HG02973 (cell line): Measurements from ENCODE around the gene VPS26B.
"Not testable (repeated sequence)": the region's sequence is repeated elsewhere in the genome, so short reads cannot be mapped to it uniquely, and the experiment has no call there.

Experiments used
- ATAC-seq: cut with Tn5 transposase; IDR thresholded peaks from one replicate; pipeline ENCODE4 v1.9.1; 2021; ENCODE audit warnings: moderate library complexity; ENCODE audit not compliant: unreplicated experiment

VPS26B gene

GRCh38 chr11:134223836-134224709 is at the start of gene VPS26B, which contains the start of gene NCAPD3:
VPS26B (plus strand) TSS chr11:134224671; CDS start chr11:134225123, 452 bp downstream.
NCAPD3 (minus strand) TSS chr11:134223967; CDS start chr11:134223926, 41 bp downstream.
- ATAC-seq: peak; percentile 71

DNA sequence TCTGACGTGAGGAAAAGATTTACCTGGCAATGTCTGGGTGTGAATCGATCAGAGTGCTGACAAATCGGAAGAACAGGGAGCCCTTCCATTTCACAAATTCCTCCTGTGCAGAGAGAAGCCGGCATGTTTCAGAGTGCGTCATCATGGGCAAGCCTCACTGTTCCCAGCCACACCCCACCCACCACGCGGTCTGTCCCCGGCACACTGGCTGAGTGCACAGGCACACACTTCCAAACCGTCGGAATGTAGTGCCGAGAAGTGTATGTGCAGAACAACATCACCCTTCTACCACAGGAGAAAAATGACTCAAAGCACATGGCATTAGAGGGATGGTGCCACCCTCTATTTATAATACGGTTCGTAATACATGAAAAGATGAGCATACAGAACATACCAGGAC is 48.2 kb upstream of the VPS26B start:
- ATAC-seq: no peak

DNA sequence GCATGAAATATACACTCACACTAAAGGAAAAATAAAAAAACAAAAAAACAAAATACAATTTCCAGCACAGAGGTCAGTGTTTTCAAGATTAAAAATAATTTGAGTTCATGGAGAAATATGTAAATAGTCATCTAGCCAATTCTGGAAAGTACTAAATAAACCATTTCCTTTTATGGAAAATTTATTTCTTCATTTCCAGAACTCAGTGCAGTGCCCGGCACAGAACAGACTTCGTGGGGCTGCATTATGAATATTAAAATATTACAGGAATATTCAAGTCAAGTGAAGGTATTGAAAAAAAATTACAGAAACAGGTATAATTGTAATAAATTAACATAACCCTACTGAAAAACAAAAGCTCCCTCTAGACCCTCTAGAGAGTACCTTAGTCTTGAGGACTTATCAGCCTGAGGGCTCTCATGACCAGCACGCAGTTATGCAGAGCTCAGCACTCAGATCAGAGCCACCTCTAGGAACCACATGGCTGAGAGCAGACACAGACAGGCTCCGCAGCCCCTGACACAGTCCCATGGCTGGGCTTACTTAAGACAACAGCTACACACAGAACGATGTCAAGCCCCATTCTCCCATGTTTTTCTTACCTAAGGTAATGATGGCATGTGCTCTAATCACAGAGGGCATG is 46.3 kb upstream of the VPS26B start:
- ATAC-seq: no peak

DNA sequence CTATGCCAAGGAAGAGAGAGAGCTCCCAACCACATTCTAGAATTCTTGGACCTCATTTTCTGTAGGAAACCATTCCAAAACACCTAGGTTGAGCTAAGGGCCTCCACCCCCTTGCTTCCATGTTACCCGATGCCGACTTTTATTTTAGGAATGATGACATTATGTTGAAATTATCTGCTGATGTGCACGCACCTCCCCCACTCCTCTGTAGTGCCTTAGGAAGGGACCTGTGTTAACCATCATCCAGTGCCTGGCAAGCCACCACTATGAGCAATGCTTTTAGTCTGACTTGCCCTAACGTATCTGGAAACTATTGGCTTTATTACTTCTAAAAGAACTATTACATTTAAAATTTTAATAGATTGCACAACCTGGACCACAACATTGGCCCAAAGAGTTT is 42.8 kb upstream of the VPS26B start:
- no peak for ATAC-seq

DNA sequence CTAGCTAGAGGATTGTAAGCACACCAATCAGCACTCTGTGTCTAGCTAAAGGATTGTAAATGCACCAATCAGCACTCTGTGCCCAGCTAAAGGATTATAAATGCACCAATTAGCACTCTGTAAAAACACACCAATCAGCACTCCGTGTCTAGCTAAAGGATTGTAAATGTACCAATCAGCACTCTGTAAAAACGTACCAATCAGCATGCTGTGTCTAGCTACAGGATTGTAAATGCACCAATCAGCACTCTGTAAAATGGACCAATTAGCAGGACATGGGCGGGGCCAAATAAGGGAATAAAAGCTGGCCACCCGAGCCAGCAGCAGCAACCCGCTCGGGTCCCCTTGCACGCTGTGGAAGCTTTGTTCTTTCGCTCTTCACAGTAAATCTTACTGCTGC is 36.4 kb upstream of the VPS26B start:
- ATAC-seq: not testable (repeated sequence)

DNA sequence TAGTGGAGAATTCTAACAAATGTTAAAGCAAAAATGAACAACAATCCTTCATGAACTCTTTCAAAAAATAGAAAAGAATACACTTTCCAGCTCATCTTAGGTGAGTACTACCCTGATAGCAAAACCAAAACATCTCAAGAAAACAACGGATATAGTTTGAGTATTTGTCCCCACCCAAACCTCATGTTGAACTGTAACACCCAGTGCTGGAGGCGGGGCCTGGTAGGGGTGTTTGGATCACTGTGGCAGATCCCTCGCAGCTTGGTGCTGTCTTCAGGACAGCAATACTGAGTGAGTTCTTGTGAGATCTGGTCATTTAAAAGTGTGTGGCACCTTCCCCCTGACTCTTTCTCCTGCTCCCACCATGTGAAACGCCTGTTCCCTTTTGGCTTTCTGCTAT is 27.7 kb upstream of the VPS26B start:
- ATAC-seq: no peak

DNA sequence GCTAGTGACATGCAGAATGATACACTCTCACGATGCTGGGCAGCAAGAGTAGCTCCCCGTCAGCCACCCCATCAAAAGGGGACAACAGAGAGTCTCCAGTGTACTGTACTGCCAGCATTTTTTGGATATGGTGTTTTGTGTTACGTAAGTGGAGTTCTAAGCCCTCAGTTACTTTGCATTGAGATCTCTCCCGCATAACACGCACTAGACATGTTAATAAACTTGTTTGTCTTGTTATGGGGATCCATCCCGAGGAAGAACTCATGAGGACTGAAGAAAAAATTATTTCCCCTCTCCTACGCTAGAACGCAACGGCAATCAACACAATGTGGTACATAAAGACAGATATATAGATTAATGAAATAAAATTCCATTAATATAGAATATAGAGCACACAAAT is 24.9 kb upstream of the VPS26B start:
- ATAC-seq: no peak

- no peak for ATAC-seq
These were observed 23.8 kb upstream of the VPS26B start for GRCh38 chr11:134200688-134201087.

- ATAC-seq: no peak
These were observed 21.8 kb upstream of the VPS26B start for GRCh38 chr11:134202661-134203060.

DNA sequence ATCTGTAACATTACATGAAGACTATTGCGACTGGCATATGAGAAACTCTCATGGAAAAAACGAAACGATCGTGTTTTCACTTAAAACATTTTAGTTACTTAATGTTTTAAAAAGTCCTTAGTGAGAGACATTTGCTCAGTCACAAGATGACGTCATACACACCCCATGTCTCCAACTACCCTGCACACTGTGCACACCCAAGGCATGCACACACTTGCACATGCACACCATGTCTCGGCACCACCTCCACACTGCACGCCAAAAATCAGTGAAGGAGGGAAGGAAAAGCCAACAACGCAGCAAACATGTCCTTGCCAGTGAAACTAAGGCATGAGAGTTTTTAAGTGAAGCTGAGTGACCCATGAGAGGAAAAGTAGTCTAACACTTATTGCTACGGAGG is 18.7 kb upstream of the VPS26B start:
- ATAC-seq: no peak

DNA sequence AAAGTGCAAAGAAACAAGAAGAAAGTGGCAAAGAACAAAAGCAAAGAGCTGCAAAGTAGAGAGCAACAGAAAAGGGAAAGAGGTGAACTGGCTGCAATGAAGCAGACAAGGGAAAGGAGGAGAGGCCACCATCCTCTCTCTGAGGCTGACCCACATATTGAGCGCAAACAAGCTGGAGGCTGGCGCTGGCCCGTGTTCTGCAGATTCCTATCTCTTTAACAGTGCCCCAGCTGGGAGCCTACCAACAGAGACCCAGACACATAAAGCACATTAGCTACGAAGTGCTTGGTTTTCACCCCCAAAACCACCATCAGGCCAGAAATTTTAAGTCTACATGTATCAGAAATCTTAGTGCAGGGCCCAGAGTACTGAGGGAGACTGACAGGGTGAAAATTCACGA is 18.3 kb upstream of the VPS26B start:
- no peak for ATAC-seq

DNA sequence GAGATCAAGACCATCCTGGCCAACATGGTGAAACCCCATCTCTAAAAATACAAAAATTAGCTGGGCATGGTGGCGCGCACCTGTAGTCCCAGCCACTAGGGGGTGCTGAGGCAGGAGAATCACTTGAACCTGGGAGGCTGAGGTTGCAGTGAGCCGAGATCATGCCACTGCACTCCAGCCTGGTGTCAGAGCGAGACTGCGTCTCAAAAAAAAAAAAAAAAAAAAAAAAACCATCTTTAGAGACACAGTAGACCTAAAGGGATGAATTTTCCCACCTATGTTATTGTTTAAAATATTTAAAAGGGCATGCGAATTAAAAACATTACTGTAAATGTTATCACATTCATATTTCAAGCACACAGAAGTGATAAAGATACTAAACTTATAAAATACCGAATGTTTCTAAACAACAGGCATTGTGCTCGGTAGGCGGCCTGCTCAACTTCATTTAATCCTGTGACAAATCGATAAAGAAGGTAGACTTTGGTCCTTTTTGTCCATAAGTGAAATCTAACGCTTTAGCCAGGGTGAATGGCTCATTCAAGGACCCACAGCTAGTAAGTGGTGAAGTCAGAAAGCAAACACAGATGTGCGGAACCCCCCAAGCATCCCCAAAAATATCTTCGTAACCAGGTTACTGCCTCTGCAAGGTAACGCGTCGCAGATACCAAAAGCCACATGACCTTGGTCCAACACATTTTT is 16.8 kb upstream of the VPS26B start:
- no peak for ATAC-seq

- ATAC-seq: no peak
These were observed 8.6 kb upstream of the VPS26B start for GRCh38 chr11:134215836-134216235.

GRCh38 chr11:134216816-134217215 is 7.7 kb upstream of the VPS26B start:
- no peak for ATAC-seq

- ATAC-seq: no peak
These were observed 1.4 kb upstream of the VPS26B start for GRCh38 chr11:134223121-134223520.

DNA sequence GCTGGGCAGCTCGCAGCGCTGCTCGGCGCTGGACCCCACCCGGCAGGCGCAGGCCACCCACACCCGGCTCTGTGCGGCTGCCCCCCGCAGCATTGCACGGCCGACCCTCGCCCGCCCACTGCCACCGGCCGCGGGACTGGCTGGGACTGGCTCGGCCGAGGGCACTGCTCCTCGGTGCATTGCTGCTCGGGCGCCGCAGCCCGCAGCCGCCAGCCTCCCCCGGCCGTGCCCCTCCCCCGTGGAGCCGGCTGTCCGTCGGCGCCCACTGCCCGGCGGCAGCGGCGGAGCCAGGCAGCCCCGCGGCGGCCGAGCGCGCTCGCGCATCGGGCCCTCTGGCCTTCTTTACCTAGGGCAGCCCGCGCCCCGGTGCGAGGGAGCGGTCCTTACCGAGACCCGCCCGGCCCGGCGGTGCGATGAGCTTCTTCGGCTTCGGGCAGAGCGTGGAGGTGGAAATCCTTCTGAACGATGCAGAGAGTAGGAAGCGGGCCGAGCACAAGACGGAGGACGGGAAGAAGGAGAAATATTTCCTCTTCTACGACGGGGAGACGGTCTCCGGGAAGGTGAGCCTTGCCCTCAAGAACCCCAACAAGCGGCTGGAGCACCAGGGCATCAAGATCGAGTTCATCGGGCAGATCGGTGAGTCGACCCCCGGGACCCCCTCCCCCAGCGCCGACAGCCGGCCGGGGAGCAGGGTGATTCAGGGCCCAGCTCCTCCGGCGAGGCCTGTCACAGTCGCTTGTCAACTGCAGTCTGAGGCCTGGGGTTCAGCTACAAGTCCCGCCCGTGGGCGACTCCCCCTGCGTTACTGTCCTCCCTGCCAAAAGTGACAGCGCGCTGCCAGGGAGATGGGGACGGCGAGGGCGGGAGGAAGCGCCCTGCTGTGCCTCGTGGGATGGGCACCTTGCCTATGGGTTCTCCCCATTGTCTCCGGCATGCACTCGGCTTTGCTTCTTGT is 516 bp downstream of the VPS26B start:
- ATAC-seq: peak; percentile 13

- no peak for ATAC-seq
These were observed 2.4 kb downstream of the VPS26B start for GRCh38 chr11:134226806-134227325.

DNA sequence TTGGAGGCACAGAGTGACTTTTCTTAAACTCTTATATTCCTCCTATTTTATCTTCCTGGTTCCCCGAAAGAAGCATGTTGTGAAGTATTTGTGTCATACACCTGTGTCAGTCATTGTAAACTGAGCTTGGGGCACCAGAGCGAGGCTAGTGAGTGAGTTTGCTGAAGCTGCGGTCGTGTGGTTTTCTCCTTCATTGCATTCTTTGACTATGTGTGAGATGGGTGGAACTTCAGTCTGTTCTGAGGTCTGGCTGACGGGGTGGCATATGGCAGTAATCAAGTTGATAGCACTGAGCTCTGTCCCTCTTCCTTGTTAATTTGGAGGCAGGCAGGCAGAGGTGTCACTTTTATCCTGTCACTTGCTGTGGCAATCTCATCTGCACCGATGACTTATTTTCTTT is 4.2 kb downstream of the VPS26B start:
- peak; percentile 55 for ATAC-seq

GRCh38 chr11:134229126-134229790 is 4.8 kb downstream of the VPS26B start:
- ATAC-seq: no peak

DNA sequence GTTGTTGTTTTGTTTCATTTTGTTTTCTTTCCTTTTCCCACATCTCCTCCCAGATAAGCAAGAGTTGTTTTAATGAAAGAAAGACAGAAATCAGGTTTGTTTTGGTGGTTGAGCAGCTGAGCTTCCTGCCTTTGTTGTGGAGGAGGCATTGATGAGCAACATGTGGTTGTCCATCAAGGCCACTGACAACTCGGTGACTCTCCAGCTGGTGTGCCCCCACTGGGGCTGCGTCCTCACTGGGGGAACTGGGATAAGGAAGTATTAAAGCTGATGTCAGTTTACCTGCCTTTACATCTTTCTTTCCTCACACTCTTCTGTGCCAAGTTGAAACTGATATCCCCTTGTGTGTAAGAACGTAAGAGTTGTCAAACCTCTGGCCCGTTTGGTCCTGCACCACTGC is 5.9 kb downstream of the VPS26B start:
- ATAC-seq: no peak
